ENCODE data around the gene GRIN3B.

GRIN3B gene

GRCh38 chr19:1046117-1046626 lies 46.0 kb downstream of the GRIN3B start:
- H3K36me3 ChIP-seq (ENCODE audit: insufficient read depth, low read length) = no peaks in the 10 kb centered on the region
- H3K27ac ChIP-seq = no peak overlapping the region
- no peak for TF ChIP-seq POLR2AphosphoS5 (IDR thresholded peaks at IDR 0.05; ENCODE audit: borderline replicate concordance, low read depth, low read length)
- no peak for TF ChIP-seq EZH2 (IDR thresholded peaks at IDR 0.05)
- TF ChIP-seq FOXP2 (optimal IDR thresholded peaks at IDR 0.05; ENCODE audit: control extremely low read depth, extremely low read length, insufficient read depth) = no peak

GRCh38 chr19:1046836-1047695 lies 46.8 kb downstream of the GRIN3B start:
- no peak for DNase-seq (ENCODE audit: low read depth, low spot score)

More at GRCh38 chr19:1046117-1046626, 46.0 kb downstream of the GRIN3B start:
- DNase-seq (ENCODE audit: low read depth, low spot score) = no peak
- Histone ChIP-seq H3K4me3 (no peak overlapping the region), H3K9ac (ENCODE audit: insufficient read length) (no peak overlapping the region), H3K9me3 (ENCODE audit: low read depth, low read length) (no peaks in the 10 kb centered on the region)

DNA sequence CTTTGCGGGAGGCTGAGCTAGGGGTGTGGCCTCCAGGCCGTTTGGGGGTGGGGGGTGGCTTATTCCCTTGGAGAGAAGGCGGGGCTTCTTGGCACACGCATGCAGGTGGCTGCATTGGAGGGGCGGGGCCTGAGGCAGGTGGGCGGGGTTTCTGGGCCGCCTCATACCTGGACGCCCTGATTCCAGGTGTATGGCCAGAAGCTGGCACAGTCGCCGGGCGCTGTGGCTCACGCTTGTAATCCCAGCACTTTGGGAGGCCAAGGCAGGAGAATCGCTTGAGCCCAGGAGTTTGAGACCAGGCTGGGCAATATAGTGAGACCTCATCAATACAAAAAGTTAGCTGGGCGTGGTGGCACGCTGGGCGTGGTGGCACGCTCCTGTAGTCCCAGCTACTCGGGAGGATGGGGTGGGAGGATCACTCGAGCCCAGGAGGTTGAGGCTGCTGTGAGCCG lies 47.5 kb downstream of the GRIN3B start:
- no peak for TF ChIP-seq EZH2 (IDR thresholded peaks at IDR 0.05)
- no peak for TF ChIP-seq POLR2AphosphoS5 (IDR thresholded peaks at IDR 0.05; ENCODE audit: borderline replicate concordance, low read depth, low read length)
- Histone ChIP-seq H3K4me3 (no peak overlapping the region), H3K36me3 (ENCODE audit: insufficient read depth, low read length) (no peaks in the 10 kb centered on the region), H3K27ac (no peak overlapping the region), H3K9me3 (ENCODE audit: low read depth, low read length) (no peaks in the 10 kb centered on the region), H3K9ac (ENCODE audit: insufficient read length) (no peak overlapping the region)
- no peak for DNase-seq (ENCODE audit: low read depth, low spot score)

More at GRCh38 chr19:1046836-1047695, 46.8 kb downstream of the GRIN3B start:
- TF ChIP-seq FOXP2 (optimal IDR thresholded peaks at IDR 0.05; ENCODE audit: control extremely low read depth, extremely low read length, insufficient read depth) (no peak), EZH2 (IDR thresholded peaks at IDR 0.05) (no peak), POLR2AphosphoS5 (IDR thresholded peaks at IDR 0.05; ENCODE audit: borderline replicate concordance, low read depth, low read length) (no peak)
- no peaks in the 10 kb centered on the region for H3K36me3 ChIP-seq (ENCODE audit: insufficient read depth, low read length)
- H3K4me3 ChIP-seq = no peak overlapping the region
- no peaks in the 10 kb centered on the region for H3K9me3 ChIP-seq (ENCODE audit: low read depth, low read length)
- no peak overlapping the region for H3K9ac ChIP-seq (ENCODE audit: insufficient read length)
- H3K27ac ChIP-seq = no peak overlapping the region

GRCh38 chr19:1049106-1049505 lies 48.9 kb downstream of the GRIN3B start:
- Histone ChIP-seq H3K9me3 (ENCODE audit: low read depth, low read length) (no peaks in the 10 kb centered on the region), H3K4me3 (no peak overlapping the region), H3K36me3 (ENCODE audit: insufficient read depth, low read length) (no peaks in the 10 kb centered on the region), H3K27ac (no peak overlapping the region), H3K9ac (ENCODE audit: insufficient read length) (no peak overlapping the region)
- no peak for DNase-seq (ENCODE audit: low read depth, low spot score)
- TF ChIP-seq EZH2 (IDR thresholded peaks at IDR 0.05) (no peak), FOXP2 (optimal IDR thresholded peaks at IDR 0.05; ENCODE audit: control extremely low read depth, extremely low read length, insufficient read depth) (no peak), POLR2AphosphoS5 (IDR thresholded peaks at IDR 0.05; ENCODE audit: borderline replicate concordance, low read depth, low read length) (no peak)

DNA sequence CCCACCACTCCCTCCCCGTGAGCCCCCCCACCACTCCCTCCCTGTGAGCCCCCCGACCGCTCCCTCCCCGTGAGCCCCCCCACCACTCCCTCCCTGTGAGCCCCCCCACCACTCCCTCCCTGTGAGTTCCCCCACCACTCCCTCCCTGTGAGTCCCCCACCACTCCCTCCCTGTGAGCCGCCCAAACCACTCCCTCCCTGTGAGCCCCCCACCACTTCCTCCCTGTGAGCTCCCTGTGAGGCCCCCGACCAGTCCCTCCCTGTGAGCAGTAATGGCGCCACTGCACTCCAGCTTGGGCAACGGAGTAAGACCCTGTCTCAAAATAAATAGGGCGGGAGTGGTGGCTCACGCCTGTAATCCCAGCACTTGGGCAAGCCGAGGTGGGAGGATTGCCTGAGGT lies 49.6 kb downstream of the GRIN3B start:
- Histone ChIP-seq H3K27ac (no peak overlapping the region), H3K4me3 (no peak overlapping the region), H3K9ac (ENCODE audit: insufficient read length) (no peak overlapping the region), H3K9me3 (ENCODE audit: low read depth, low read length) (no peaks in the 10 kb centered on the region), H3K36me3 (ENCODE audit: insufficient read depth, low read length) (no peaks in the 10 kb centered on the region)
- no peak for DNase-seq (ENCODE audit: low read depth, low spot score)
- no peak for TF ChIP-seq EZH2 (IDR thresholded peaks at IDR 0.05)
- TF ChIP-seq FOXP2 (optimal IDR thresholded peaks at IDR 0.05; ENCODE audit: control extremely low read depth, extremely low read length, insufficient read depth) = no peak
- TF ChIP-seq POLR2AphosphoS5 (IDR thresholded peaks at IDR 0.05; ENCODE audit: borderline replicate concordance, low read depth, low read length) = no peak

DNA sequence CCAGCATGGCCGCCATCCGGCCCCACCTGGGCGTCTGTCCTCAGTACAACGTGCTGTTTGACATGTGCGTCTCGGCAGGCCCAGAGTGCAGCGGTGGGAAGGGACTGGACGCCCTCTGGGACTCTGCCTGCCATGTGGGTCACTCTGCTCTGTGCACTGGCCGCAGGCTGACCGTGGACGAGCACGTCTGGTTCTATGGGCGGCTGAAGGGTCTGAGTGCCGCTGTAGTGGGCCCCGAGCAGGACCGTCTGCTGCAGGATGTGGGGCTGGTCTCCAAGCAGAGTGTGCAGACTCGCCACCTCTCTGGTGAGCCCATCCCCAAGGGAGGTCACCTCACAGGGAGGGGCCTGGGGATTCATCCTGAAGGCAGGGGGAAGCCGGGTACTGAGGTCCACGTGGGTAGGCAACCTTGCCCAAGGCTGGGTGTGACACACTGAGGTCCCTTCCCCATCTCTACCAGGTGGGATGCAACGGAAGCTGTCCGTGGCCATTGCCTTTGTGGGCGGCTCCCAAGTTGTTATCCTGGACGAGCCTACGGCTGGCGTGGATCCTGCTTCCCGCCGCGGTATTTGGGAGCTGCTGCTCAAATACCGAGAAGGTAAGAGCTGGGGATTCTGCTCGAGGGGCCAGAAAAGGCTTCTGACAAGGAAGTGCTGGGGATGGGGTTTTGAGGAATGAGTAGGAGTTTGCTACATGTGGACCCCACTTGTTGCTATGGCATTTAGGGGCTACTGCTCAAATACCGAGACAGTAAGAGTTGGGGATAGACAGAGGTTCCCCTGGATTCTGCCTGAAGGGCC lies 51.0 kb downstream of the GRIN3B start:
- H3K36me3 ChIP-seq (ENCODE audit: insufficient read depth, low read length) = no peaks in the 10 kb centered on the region
- TF ChIP-seq POLR2AphosphoS5 (IDR thresholded peaks at IDR 0.05; ENCODE audit: borderline replicate concordance, low read depth, low read length) = no peak
- TF ChIP-seq FOXP2 (optimal IDR thresholded peaks at IDR 0.05; ENCODE audit: control extremely low read depth, extremely low read length, insufficient read depth) = no peak
- no peak for TF ChIP-seq EZH2 (IDR thresholded peaks at IDR 0.05)

DNA sequence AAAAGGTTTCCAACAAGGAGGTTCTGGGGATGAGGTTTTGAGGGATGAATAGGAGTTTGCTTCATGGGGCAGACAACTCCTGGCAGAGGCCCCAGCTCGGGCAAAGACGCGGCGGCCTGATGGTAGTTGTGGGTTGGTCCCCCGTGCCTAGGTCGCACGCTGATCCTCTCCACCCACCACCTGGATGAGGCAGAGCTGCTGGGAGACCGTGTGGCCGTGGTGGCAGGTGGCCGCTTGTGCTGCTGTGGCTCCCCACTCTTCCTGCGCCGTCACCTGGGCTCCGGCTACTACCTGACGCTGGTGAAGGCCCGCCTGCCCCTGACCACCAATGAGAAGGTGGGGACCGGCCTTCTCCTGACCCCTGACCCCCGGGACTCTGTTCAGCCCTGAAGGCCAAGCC lies 51.6 kb downstream of the GRIN3B start:
- Histone ChIP-seq H3K4me3 (no peak overlapping the region), H3K9me3 (ENCODE audit: low read depth, low read length) (no peaks in the 10 kb centered on the region), H3K27ac (no peak overlapping the region), H3K36me3 (ENCODE audit: insufficient read depth, low read length) (no peaks in the 10 kb centered on the region), H3K9ac (ENCODE audit: insufficient read length) (no peak overlapping the region)
- DNase-seq (ENCODE audit: low read depth, low spot score) = no peak
- TF ChIP-seq POLR2AphosphoS5 (IDR thresholded peaks at IDR 0.05; ENCODE audit: borderline replicate concordance, low read depth, low read length) (no peak), FOXP2 (optimal IDR thresholded peaks at IDR 0.05; ENCODE audit: control extremely low read depth, extremely low read length, insufficient read depth) (no peak), EZH2 (IDR thresholded peaks at IDR 0.05) (no peak)

More for the DNA sequence above, 51.0 kb downstream of the GRIN3B start:
- H3K9ac ChIP-seq (ENCODE audit: insufficient read length) = no peak overlapping the region
- no peak overlapping the region for H3K4me3 ChIP-seq
- H3K27ac ChIP-seq = no peak overlapping the region
- no peak for DNase-seq (ENCODE audit: low read depth, low spot score)
- no peaks in the 10 kb centered on the region for H3K9me3 ChIP-seq (ENCODE audit: low read depth, low read length)

- H3K9ac ChIP-seq (ENCODE audit: insufficient read length) = no peak overlapping the region
- no peak overlapping the region for H3K27ac ChIP-seq
- no peak for DNase-seq (ENCODE audit: low read depth, low spot score)
- no peak overlapping the region for H3K4me3 ChIP-seq
- H3K9me3 ChIP-seq (ENCODE audit: low read depth, low read length) = no peaks in the 10 kb centered on the region
- TF ChIP-seq EZH2 (IDR thresholded peaks at IDR 0.05) (no peak), FOXP2 (optimal IDR thresholded peaks at IDR 0.05; ENCODE audit: control extremely low read depth, extremely low read length, insufficient read depth) (no peak), POLR2AphosphoS5 (IDR thresholded peaks at IDR 0.05; ENCODE audit: borderline replicate concordance, low read depth, low read length) (no peak)
- H3K36me3 ChIP-seq (ENCODE audit: insufficient read depth, low read length) = no peaks in the 10 kb centered on the region
Observed at GRCh38 chr19:1052349-1052975, 52.2 kb downstream of the GRIN3B start.

Data from SK-N-MC (cell line).